CD1c-positive myeloid dendritic cell (primary cell): ENCODE results near the gene ALOXE3.

Experiments used
- DNase-seq: peaks from one replicate; pipeline ENCODE4 v3.0.0-alpha.2; 2016; ENCODE audit errors: extremely low spot score

Gene ALOXE3

GRCh38 chr17:8051831-8052230, 66.5 kb downstream of the ALOXE3 start:
- no peak for DNase-seq

GRCh38 chr17:8048736-8049135, 69.6 kb downstream of the ALOXE3 start:
- no peak for DNase-seq

- no peak for DNase-seq
These were observed 70.1 kb downstream of the ALOXE3 start for GRCh38 chr17:8048236-8048635.

- no peak for DNase-seq
These were observed 70.6 kb downstream of the ALOXE3 start for GRCh38 chr17:8047769-8048110.

GRCh38 chr17:8046929-8047768, 71.2 kb downstream of the ALOXE3 start:
- no peak for DNase-seq

GRCh38 chr17:8046306-8046928, 71.9 kb downstream of the ALOXE3 start:
- DNase-seq: no peak
